ENCODE data around the gene OR5F1.

DNA sequence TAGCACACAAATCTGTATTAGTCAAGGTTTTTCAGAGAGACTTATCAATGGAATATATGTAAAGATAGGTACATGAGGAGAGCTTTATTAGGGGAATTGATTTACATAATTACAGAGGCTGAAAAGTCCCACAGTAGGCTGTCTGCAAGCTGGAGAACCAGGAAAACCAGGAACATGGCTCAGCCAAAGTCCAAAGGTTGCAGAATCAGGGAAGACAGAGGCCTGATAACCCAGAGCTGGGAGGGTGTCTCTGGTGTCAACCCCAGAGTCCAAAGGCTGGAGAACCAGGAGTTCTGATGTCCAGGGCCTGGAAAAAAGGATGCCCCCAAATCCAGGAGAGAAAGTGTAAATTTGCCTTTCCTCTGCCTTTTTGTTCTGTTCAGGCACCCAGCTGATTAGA lies 16.3 kb upstream of the OR5F1 start:
- TF ChIP-seq, protein P1, sequence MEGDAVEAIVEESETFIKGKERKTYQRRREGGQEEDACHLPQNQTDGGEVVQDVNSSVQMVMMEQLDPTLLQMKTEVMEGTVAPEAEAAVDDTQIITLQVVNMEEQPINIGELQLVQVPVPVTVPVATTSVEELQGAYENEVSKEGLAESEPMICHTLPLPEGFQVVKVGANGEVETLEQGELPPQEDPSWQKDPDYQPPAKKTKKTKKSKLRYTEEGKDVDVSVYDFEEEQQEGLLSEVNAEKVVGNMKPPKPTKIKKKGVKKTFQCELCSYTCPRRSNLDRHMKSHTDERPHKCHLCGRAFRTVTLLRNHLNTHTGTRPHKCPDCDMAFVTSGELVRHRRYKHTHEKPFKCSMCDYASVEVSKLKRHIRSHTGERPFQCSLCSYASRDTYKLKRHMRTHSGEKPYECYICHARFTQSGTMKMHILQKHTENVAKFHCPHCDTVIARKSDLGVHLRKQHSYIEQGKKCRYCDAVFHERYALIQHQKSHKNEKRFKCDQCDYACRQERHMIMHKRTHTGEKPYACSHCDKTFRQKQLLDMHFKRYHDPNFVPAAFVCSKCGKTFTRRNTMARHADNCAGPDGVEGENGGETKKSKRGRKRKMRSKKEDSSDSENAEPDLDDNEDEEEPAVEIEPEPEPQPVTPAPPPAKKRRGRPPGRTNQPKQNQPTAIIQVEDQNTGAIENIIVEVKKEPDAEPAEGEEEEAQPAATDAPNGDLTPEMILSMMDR (IDR thresholded peaks at IDR 0.05; ENCODE audit: insufficient read depth, low read depth, low read length), result no peak
- no peak for TF ChIP-seq EZH2 (IDR thresholded peaks at IDR 0.05; ENCODE audit: insufficient read depth, low read length)
